H1 (cell line): Measurements from ENCODE around the gene ZBTB34. TPM values are rescaled to one million over a fixed set of nuclear protein-coding genes. Genes with fewer than 3 reads are reported as not detected.

Source experiments
- CHD2 ChIP-seq: IDR thresholded peaks from 2 replicates; pipeline ENCODE4 v1.6.1; 2012; ENCODE audit warnings: low read length, improper control_type of control experiment
- CREB1 ChIP-seq: IDR thresholded peaks from 2 replicates; pipeline ENCODE4 v1.6.1; 2012; ENCODE audit warnings: inconsistent platforms
- SAP30 ChIP-seq: fragments of 300-600 bp; sonication (generic); IDR thresholded peaks from 2 replicates; pipeline ENCODE4 v1.7.1; 2012; ENCODE audit warnings: low read length, moderate library complexity, mild to moderate bottlenecking, inconsistent platforms; ENCODE audit not compliant: insufficient read depth, insufficient replicate concordance
- polyA plus RNA-seq, 7 experiments: library from polyadenylated mRNA; depleted of rRNA in 3 of 7; stranded (reverse) in 5 of 7; unstranded in 2 of 7; fragments of >200 nt in 5 of 7; fragments of 200-250 nt in 2 of 7; gene quantifications; 1 replicate in 5 of 7; 2 replicates in 1 of 7; 4 replicates in 1 of 7; pipeline versions ENCODE4 v1.2.1 to v1.2.3, GENCODE V29; 2011 to 2013; ENCODE audit warnings: missing spikeins in 2 of 7, mixed read lengths in 2 of 7
- total RNA-seq: library from RNA; stranded (reverse); fragmentation: NEBNext Ultra II Directional; extraction: Animal tissue kit (Norgen Biotek cat#: 25700); gene quantifications from 2 replicates; pipeline ENCODE4 v1.2.1, GENCODE V29; 2021
- TF ChIP-seq, protein P1 (sequence below): IDR thresholded peaks from 2 replicates; pipeline ENCODE4 v1.6.1; 2012; ENCODE audit warnings: low read length, inconsistent platforms
- TF ChIP-seq, protein P2 (sequence below): IDR thresholded peaks from 2 replicates; pipeline ENCODE4 v1.6.1; 2011; ENCODE audit warnings: low read length, improper control_type of control experiment
- TF ChIP-seq, protein P3 (sequence below), 3 experiments: IDR thresholded peaks; 1 replicate in 2 of 3; 2 replicates in 1 of 3; pipeline versions ENCODE4 v1.5.1 to v1.6.1; 2011; ENCODE audit warnings: low read length in 3 of 3, mild to moderate bottlenecking in 3 of 3, inconsistent platforms in 2 of 3, low read depth in 1 of 3, moderate library complexity in 1 of 3; ENCODE audit not compliant: insufficient read depth in 1 of 3; ENCODE audit errors: control extremely low read depth in 1 of 3

ZBTB34 gene
- total and polyA plus RNA-seq, 2 of the 8 experiments (the other 6 are each of a cell fraction or from before 2014, with no cell fraction given), result 8.2 to 15.9 TPM

DNA sequence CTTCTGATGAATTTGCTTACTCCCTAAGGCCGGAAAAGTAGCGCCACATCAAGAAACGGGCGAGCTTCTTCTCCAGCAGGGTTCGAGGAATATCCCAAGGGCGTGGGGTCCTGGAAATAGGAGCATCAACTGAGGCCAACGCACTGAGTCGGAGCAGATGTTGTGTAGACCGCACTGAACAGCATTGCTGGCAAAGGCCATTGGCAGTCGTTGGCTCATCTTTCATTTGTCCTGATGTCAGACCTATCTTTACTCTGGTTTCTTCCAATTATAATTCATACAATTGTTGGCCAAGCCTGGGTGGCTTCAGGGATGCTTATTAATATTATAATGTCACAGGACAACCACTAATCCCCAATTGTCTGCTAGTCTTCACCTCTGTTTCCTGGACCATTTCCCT lies 26.5 kb downstream of the ZBTB34 start (continued):
- TF ChIP-seq CHD2, result no peak
- no peak for TF ChIP-seq SAP30
- TF ChIP-seq, protein P1, sequence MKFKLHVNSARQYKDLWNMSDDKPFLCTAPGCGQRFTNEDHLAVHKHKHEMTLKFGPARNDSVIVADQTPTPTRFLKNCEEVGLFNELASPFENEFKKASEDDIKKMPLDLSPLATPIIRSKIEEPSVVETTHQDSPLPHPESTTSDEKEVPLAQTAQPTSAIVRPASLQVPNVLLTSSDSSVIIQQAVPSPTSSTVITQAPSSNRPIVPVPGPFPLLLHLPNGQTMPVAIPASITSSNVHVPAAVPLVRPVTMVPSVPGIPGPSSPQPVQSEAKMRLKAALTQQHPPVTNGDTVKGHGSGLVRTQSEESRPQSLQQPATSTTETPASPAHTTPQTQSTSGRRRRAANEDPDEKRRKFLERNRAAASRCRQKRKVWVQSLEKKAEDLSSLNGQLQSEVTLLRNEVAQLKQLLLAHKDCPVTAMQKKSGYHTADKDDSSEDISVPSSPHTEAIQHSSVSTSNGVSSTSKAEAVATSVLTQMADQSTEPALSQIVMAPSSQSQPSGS, result no peak
- TF ChIP-seq CREB1, result no peak
- TF ChIP-seq, protein P2, sequence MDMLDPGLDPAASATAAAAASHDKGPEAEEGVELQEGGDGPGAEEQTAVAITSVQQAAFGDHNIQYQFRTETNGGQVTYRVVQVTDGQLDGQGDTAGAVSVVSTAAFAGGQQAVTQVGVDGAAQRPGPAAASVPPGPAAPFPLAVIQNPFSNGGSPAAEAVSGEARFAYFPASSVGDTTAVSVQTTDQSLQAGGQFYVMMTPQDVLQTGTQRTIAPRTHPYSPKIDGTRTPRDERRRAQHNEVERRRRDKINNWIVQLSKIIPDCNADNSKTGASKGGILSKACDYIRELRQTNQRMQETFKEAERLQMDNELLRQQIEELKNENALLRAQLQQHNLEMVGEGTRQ, result no peak
- TF ChIP-seq, protein P3, sequence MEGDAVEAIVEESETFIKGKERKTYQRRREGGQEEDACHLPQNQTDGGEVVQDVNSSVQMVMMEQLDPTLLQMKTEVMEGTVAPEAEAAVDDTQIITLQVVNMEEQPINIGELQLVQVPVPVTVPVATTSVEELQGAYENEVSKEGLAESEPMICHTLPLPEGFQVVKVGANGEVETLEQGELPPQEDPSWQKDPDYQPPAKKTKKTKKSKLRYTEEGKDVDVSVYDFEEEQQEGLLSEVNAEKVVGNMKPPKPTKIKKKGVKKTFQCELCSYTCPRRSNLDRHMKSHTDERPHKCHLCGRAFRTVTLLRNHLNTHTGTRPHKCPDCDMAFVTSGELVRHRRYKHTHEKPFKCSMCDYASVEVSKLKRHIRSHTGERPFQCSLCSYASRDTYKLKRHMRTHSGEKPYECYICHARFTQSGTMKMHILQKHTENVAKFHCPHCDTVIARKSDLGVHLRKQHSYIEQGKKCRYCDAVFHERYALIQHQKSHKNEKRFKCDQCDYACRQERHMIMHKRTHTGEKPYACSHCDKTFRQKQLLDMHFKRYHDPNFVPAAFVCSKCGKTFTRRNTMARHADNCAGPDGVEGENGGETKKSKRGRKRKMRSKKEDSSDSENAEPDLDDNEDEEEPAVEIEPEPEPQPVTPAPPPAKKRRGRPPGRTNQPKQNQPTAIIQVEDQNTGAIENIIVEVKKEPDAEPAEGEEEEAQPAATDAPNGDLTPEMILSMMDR (IDR thresholded peaks at IDR 0.05; ENCODE audit: control extremely low read depth in 1 of 3, insufficient read depth in 1 of 3, low read depth in 1 of 3, low read length in 3 of 3), result no peak
